ENCODE data around the gene TLR9. TPM values are rescaled to one million over a fixed set of nuclear protein-coding genes. Genes with fewer than 3 reads are reported as not detected.

TLR9 gene
- total and polyA plus RNA-seq, 4 experiments from 2014 or later, result 2.3 to 3.0 TPM; not detected in 2

DNA sequence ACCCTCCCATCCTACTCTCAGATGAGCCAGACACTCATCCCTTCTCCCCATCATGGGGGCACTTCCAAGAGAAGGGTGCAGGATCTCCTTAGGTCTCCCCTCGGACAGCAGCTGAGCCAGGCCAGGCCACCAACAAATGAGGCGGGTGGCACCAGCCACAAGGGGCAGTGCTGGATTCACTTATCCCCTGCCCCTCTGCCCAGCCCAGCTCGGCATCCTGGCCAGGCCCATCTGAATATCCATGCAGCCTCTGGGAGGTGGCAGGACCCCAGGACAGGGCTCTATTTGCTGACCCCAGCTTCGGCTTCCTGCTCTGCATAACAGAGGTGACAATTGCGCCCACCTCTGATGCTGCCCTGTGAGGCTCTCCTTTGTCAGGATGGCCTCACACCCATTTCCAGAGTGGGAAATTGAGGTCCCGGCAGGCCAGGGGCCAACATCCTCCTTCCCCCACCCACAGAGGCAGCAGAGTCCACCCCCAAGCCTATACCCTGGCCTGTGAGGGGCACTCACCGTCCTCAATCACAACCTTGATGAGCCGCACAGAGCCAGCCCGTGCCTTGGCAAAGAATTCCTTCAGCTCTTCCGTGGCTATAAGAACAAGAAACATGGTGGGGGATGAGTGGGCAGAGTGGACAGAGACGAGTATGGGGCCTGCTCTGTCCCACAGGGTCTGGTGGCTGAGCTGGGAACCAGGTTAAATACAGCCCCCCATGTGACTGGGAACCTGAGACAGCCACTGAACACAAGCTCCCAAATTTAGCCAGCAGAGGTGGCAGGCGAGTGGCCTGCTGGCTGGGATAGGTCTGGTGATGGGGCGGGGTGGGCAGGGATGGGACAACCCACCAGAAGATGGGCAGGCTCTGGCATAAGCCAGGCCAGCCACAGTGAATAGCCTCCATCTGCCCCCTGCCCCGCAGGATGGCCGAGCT lies 9.3 kb upstream of the TLR9 start:
- Histone ChIP-seq H3K27me3 (ENCODE audit: insufficient read depth, low read length) (no peaks in the 10 kb centered on the region), H3K27ac (ENCODE audit: low read depth, low read length) (no peak overlapping the region), H3K36me3 (ENCODE audit: insufficient read depth, low read length) (peaks cover 33% of the 10 kb centered on the region), H3K4me3 (ENCODE audit: low read length in 2 of 2) (no peak overlapping the region), H3K4me1 (ENCODE audit: insufficient read depth, low read length) (peaks cover 74% of the 10 kb centered on the region), H3K9me3 (ENCODE audit: control insufficient read depth in 1 of 2, low read length in 2 of 2) (no peaks in the 10 kb centered on the region)
- DNase-seq, result no peak
- Mint-ChIP-seq H3K27me3 (no peaks in the 10 kb centered on the region), H3K9me3 (no peaks in the 10 kb centered on the region), H3K4me3 (peak overlapping the region in 5 of 8 donors; percentile 31 to 60 (median 46)), H3K36me3 (peaks cover 14 to 42% of the 10 kb centered on the region in 2 donors), H3K4me1 (peaks cover 29 to 93% (median 56%) of the 10 kb centered on the region in 4 donors), H3K27ac (peak overlapping the region; percentile 63 to 82 (median 75))
- ChIA-PET CTCF (ENCODE audit: partially characterized antibody) (interaction anchor here (0.8 to 31.1 kb wide), 6 partner anchors 8 to 179 kb away, joined by 3 to 684 read pairs (median 92); partner anchors contain the start of genes DUSP7, GLYCTK, TLR9 and WDR82), POLR2A (ENCODE audit: partially characterized antibody) (interaction anchor here (0.9 to 38.1 kb wide), 7 partner anchors 9 to 105 kb away, joined by 6 to 1950 read pairs (median 13); partner anchors contain the start of genes GLYCTK, PPM1M, TLR9 and WDR82)
- intact Hi-C loops (cut with micrococcal nuclease), result no loop called here

DNA sequence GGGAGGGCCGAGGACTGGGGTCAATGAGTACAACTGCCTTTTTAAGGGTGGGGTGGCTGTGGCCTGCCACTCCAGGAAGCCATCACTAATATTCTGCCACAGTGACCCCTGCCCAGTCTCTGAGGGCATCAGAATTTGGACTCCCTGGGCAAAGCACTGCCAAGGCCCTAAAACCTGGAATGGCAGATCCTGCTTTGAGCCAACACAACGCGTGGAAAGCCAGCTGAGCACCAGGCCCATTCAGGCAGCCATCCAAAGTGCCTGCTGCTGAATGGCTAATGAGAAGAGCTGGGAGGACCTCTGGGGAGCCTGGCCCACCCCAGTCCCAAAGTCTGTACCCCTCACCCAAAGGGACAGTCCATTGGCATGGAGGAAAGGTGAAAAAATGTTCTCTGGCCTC lies 8.5 kb upstream of the TLR9 start:
- Mint-ChIP-seq H3K4me3 (peak overlapping the region in 3 of 8 donors; percentile 22 to 53 (median 29)), H3K9me3 (no peaks in the 10 kb centered on the region), H3K4me1 (peaks cover 27 to 86% (median 52%) of the 10 kb centered on the region in 4 donors), H3K27ac (peak overlapping the region; percentile 30 to 82 (median 73)), H3K27me3 (no peaks in the 10 kb centered on the region), H3K36me3 (peaks cover 14 to 44% of the 10 kb centered on the region in 2 donors)
- Histone ChIP-seq H3K36me3 (ENCODE audit: insufficient read depth, low read length) (peaks cover 41% of the 10 kb centered on the region), H3K9me3 (ENCODE audit: control insufficient read depth in 1 of 2, low read length in 2 of 2) (no peaks in the 10 kb centered on the region), H3K4me1 (ENCODE audit: insufficient read depth, low read length) (peaks cover 72% of the 10 kb centered on the region), H3K27me3 (ENCODE audit: insufficient read depth, low read length) (no peaks in the 10 kb centered on the region), H3K27ac (ENCODE audit: low read depth, low read length) (no peak overlapping the region), H3K4me3 (ENCODE audit: low read length in 2 of 2) (no peak overlapping the region)
- POLR2A ChIA-PET (ENCODE audit: partially characterized antibody), result interaction anchor here (0.9 to 38.1 kb wide), 5 partner anchors 9 to 47 kb away, joined by 6 to 1950 read pairs (median 13); partner anchors contain the start of genes GLYCTK, PPM1M, TLR9 and WDR82
- CTCF ChIA-PET (ENCODE audit: partially characterized antibody), result interaction anchor here (11.0 to 31.1 kb wide), 3 partner anchors 13 to 104 kb away, joined by 179 to 684 read pairs (median 283); partner anchors contain the start of genes GLYCTK, TLR9 and WDR82
- no peak for DNase-seq
- intact Hi-C loops (cut with micrococcal nuclease), result no loop called here

DNA sequence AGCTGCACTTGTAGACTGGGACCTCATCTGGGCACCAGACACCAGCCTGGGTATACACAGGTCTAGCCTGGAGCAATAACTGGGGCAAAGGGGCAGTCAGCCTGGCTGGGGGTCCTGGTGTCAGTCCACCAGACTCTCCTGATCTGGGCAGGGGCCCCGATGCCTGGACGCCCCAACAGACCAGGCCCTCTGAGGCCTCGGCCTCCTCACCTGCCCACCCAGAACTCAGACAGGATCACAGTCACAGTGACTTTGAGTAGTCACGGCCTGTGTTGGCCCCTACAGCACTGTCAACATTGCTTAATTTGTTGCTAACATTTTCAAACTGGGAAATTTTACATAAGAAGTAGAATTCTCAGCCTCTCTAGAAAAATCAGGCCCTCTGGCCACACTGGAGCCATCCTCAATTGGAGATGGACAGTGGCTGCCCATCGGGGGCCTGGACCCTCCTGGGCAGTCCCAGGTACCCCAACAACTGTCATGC lies 7.7 kb upstream of the TLR9 start:
- peak overlapping the region in 6 of 7 donors; percentile 42 to 73 (median 58) for H3K27ac Mint-ChIP-seq
- H3K9me3 Mint-ChIP-seq, result no peaks in the 10 kb centered on the region
- no peak overlapping the region for H3K4me3 ChIP-seq (ENCODE audit: low read length in 2 of 2)
- no peaks in the 10 kb centered on the region for H3K27me3 ChIP-seq (ENCODE audit: insufficient read depth, low read length)
- H3K27ac ChIP-seq (ENCODE audit: low read depth, low read length), result no peak overlapping the region
- peaks cover 46% of the 10 kb centered on the region for H3K36me3 ChIP-seq (ENCODE audit: insufficient read depth, low read length)
- H3K4me3 Mint-ChIP-seq, result peak overlapping the region in 2 of 8 donors; percentile 7 to 11
- intact Hi-C loops (cut with micrococcal nuclease), result no loop called here
- CTCF ChIA-PET (ENCODE audit: partially characterized antibody), result interaction anchor here (1.9 to 31.1 kb wide), 7 partner anchors 12 to 213 kb away, joined by 9 to 684 read pairs (median 20); partner anchors contain the start of genes GLYCTK, TLR9 and WDR82
- H3K4me1 ChIP-seq (ENCODE audit: insufficient read depth, low read length), result peaks cover 69% of the 10 kb centered on the region
- H3K4me1 Mint-ChIP-seq, result peaks cover 23 to 79% (median 49%) of the 10 kb centered on the region in 4 donors
- H3K27me3 Mint-ChIP-seq, result no peaks in the 10 kb centered on the region
- H3K36me3 Mint-ChIP-seq, result peaks cover 14 to 42% of the 10 kb centered on the region in 2 donors
- no peak for DNase-seq
- no peaks in the 10 kb centered on the region for H3K9me3 ChIP-seq (ENCODE audit: control insufficient read depth in 1 of 2, low read length in 2 of 2)
- POLR2A ChIA-PET (ENCODE audit: partially characterized antibody), result interaction anchor here (2.3 to 38.1 kb wide), 6 partner anchors 11 to 107 kb away, joined by 12 to 1950 read pairs (median 29); partner anchors contain the start of genes GLYCTK, PPM1M and WDR82

DNA sequence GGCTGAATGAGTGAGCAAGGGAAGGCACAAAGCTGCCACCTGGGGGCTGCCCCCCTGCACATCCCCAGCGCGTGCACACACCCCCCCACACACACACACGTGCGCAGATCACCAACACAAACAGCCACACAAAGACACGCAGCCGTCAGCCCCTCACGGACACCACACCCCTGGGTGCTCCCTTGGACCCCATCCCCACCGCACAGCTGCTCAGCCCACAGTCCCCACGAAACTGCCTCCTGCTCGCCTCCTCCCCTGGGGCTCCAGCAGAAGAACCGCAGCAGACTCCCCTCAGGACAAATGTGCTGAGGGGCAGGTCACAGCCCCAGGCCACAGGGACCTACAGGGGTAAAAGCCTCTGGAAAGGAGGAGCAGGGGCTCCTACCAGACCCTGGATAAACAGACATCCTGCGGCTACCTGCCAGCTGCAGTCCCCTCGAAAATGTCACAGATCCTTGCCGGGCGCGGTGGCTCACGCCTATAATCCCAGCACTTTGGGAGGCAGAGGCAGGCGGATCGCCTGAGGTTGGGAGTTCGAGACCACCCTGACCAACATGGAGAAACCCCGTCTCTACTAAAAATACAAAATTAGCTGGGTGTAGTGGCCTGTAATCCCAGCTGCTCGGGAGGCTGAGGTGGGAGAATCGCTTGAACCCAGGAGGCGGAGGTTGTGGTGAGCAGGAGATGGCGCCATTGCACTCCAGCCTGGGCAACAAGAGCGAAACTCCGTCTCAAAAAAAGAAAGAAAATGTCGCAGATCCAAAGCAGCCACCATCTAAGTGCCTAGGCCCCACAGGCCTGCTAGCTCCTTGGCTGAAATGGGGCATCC lies 7.0 kb upstream of the TLR9 start:
- Histone ChIP-seq H3K27ac (ENCODE audit: low read depth, low read length) (no peak overlapping the region), H3K9me3 (ENCODE audit: control insufficient read depth in 1 of 2, low read length in 2 of 2) (no peaks in the 10 kb centered on the region), H3K4me1 (ENCODE audit: insufficient read depth, low read length) (peaks cover 62% of the 10 kb centered on the region), H3K4me3 (ENCODE audit: low read length in 2 of 2) (no peak overlapping the region), H3K27me3 (ENCODE audit: insufficient read depth, low read length) (no peaks in the 10 kb centered on the region), H3K36me3 (ENCODE audit: insufficient read depth, low read length) (peaks cover 50% of the 10 kb centered on the region)
- Mint-ChIP-seq H3K9me3 (no peaks in the 10 kb centered on the region), H3K4me3 (peak overlapping the region in 3 of 8 donors; percentile 6 to 16 (median 11)), H3K36me3 (peaks cover 14 to 48% of the 10 kb centered on the region in 2 donors), H3K27me3 (no peaks in the 10 kb centered on the region), H3K4me1 (peaks cover 23 to 77% (median 44%) of the 10 kb centered on the region in 4 donors), H3K27ac (peak overlapping the region in 6 of 7 donors; percentile 6 to 73 (median 33))
- POLR2A ChIA-PET (ENCODE audit: partially characterized antibody), result interaction anchor here (0.6 to 38.1 kb wide), 11 partner anchors 7 to 107 kb away, joined by 3 to 1950 read pairs (median 12); partner anchors contain the start of genes GLYCTK, PPM1M, TWF2 and WDR82
- DNase-seq, result peak in 3 of 5 donors; percentile 39 to 50 (median 45)
- CTCF ChIA-PET (ENCODE audit: partially characterized antibody), result interaction anchor here (0.7 to 31.1 kb wide), 16 partner anchors 8 to 216 kb away, joined by 3 to 684 read pairs (median 9); partner anchors contain the start of genes GLYCTK, PPM1M, TLR9 and WDR82
- intact Hi-C loops (cut with micrococcal nuclease), result no loop called here

DNA sequence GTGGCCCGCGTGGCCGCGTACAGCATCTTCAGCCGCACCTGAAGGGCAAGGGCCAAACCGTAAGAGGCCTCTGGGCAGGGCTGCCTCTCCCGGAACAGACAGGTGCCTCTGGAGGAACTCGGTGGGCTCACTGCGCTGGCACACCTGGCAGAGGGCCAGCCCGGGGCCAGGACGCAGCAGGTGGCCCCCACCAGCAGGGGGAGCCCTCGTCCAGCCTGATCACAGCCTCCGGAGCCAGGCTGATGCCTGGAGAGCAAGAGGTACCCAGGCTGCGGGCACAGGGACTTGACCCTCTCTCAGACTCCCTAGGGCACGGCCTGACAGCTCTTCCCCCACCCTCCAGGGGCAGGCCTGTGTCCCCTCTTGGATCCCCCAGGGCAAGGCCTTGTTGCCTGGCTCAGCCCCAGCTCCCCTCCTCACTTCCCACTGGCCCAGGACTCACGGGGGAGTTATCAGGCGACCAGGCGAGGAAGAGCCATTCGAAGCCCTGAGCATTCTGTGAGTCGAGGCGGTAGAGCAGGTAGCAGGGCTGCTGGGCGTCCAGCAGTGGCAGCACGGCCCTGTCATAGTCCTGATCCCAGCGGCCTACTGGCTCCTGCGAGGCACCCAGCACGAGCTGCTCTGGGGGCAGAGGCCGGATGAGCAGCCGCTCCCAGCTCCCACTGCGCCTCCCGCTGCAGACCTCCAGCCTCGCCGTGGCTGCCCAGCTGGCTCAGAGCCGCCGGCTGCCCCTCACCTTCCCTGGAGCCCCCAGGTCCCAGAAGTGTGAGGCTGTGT lies 6.2 kb upstream of the TLR9 start:
- peak overlapping the region; percentile 29 to 89 (median 81) for H3K27ac Mint-ChIP-seq
- intact Hi-C loops (cut with micrococcal nuclease), result loop anchor here (1.0 to 2.0 kb wide), 2 partner anchors 108 to 215 kb away; no protein-coding TSS in a partner anchor
- H3K4me3 Mint-ChIP-seq, result peak overlapping the region in 7 of 8 donors; percentile 35 to 82 (median 66)
- H3K36me3 Mint-ChIP-seq, result peaks cover 14 to 51% of the 10 kb centered on the region in 2 donors
- no peaks in the 10 kb centered on the region for H3K27me3 Mint-ChIP-seq
- POLR2A ChIA-PET (ENCODE audit: partially characterized antibody), result interaction anchor here (0.6 to 38.1 kb wide), 12 partner anchors 8 to 108 kb away, joined by 3 to 1950 read pairs (median 12); partner anchors contain the start of genes GLYCTK, PPM1M, TWF2 and WDR82
- peaks cover 23 to 77% (median 43%) of the 10 kb centered on the region in 4 donors for H3K4me1 Mint-ChIP-seq
- Histone ChIP-seq H3K4me1 (ENCODE audit: insufficient read depth, low read length) (peaks cover 57% of the 10 kb centered on the region), H3K27ac (ENCODE audit: low read depth, low read length) (no peak overlapping the region), H3K9me3 (ENCODE audit: control insufficient read depth in 1 of 2, low read length in 2 of 2) (no peaks in the 10 kb centered on the region), H3K27me3 (ENCODE audit: insufficient read depth, low read length) (no peaks in the 10 kb centered on the region), H3K36me3 (ENCODE audit: insufficient read depth, low read length) (peaks cover 50% of the 10 kb centered on the region), H3K4me3 (ENCODE audit: low read length in 2 of 2) (no peak overlapping the region)
- CTCF ChIA-PET (ENCODE audit: partially characterized antibody), result interaction anchor here (0.7 to 31.1 kb wide), 26 partner anchors 9 to 218 kb away, joined by 3 to 684 read pairs (median 5); partner anchors contain the start of genes GLYCTK, PPM1M, TLR9 and WDR82
- peak; percentile 82 to 88 (median 85) for DNase-seq
- no peaks in the 10 kb centered on the region for H3K9me3 Mint-ChIP-seq

Data from CD4-positive, alpha-beta memory T cell (primary cell).